ENCODE data around the gene CAPZB. TPM values are rescaled to one million over a fixed set of nuclear protein-coding genes. Genes with fewer than 3 reads are reported as not detected.
"Not testable (repeated sequence)": the region's sequence is repeated elsewhere in the genome, so short reads cannot be mapped to it uniquely, and the experiment has no call there.

CAPZB gene
- total RNA-seq, 1 experiment from 2014 or later, result 60.5 TPM

DNA sequence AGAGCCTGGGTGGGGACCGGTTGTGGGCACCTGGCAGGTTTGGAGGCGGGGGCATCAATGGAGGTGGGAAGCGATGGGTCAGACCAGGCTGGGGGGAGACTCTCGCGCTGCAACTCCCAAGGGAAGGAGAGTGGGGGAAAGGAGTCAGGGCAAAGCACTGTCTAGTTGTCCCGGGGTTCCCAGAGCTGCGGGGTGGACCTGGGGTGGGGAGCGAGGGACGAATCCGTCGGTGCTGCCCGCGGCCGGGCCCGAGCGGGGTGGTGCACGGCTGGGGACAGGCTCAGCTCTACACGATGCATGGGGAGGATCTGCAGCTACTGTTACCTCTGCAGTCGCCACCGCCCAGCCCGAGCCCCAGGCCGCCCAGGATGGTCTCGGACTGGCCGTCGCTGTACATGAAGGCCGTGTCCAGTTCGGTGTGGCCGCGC, 173.8 kb downstream of the CAPZB start:
- in situ Hi-C loops (cut with HindIII; ENCODE audit: low pct_unique_long_range_greater_than_20kb, low sequenced_read_pairs), result no loop called here
- no peak for DNase-seq (ENCODE audit: low read depth, low spot score)

DNA sequence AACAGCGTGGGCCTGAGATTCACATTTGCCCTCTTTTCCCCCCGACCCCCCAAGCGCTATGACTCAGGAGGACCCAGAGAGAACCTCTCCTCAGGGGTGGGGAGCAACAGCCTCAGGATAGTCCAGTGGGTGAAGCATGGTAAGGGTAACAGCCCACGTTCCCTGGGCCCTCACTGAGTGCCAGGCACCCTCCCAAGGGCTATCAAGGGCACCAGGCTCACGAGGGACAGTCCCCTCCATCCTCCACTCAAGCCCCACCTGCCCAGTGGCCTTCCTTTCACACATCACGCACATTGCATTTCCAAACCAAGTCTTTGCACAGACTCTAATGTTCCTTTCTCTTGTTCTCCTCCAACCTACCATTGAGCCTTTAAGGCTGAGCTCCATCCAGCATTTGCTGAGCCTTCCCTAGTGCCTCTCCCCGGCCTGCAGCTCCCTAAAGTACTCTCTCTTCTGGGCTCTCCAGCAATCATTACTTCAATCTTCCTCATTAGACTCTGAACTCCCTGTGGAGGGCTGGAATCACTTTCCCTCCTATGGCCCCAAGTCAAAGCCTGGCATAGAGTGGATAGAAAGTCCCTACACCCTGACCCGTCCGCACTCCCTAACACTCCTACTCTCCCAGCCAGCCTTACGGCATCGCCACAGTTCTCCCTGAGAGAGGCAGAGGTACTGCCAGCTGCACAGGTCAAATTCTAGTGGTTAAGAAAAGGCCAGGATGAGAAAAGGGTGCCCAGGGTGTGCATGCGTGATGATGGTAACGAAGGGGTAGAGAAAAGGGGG, 174.4 kb downstream of the CAPZB start:
- no peak for DNase-seq (ENCODE audit: low read depth, low spot score)
- in situ Hi-C loops (cut with HindIII; ENCODE audit: low pct_unique_long_range_greater_than_20kb, low sequenced_read_pairs), result no loop called here

DNA sequence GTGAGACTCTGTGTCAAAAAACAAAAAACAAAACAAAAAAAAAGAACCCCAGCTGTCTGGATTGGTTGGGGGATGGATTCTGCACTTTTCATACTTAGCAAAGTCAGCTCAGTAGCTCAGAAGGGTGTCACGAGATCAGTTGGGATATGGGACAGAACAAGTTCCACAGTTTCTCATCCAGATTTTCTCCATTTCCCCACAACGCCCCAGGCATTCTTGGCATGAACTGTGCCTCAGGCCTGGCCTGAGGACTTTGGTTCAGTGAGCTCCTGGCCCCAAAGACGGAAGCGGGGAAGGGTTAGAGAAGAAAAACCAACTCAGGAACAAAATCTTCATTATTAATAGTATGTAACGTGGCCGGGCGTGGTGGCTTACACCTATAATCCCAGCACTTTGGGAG, 175.3 kb downstream of the CAPZB start:
- no peak for DNase-seq (ENCODE audit: low read depth, low spot score)
- in situ Hi-C loops (cut with HindIII; ENCODE audit: low pct_unique_long_range_greater_than_20kb, low sequenced_read_pairs), result no loop called here

DNA sequence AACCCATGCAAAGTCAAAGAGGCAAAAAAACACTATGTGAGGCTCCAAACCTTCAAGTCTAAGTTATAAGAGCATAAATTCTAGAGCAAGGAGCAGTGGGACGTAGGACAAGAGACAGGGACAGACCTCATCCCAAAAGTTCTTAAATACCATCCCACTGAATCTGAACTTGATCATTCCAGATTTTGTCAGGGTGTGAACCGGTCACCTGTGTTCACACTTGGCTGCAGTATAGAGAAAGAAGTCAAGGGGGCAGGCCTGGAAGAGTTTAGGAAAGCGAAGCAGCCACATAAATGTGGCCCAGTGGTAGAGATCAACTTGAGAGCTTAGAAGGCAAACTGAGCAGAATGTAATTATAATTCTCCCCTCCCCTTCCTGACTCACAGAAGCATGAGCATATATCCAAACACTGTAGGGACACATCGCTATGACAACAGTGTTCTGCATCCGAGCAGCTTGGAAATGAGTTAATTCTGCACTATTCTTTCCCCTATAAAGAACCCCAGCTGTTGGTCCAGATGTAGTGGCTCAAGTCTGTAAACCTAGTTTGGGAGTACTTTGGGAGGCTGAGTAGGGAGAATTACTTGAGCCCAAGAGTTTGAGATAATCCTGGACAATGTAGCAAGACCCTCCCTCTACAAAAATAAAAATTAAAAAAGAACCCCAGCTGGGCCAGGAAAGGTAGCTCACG, 176.1 kb downstream of the CAPZB start:
- DNase-seq (ENCODE audit: low read depth, low spot score), result no peak
- in situ Hi-C loops (cut with HindIII; ENCODE audit: low pct_unique_long_range_greater_than_20kb, low sequenced_read_pairs), result no loop called here

DNA sequence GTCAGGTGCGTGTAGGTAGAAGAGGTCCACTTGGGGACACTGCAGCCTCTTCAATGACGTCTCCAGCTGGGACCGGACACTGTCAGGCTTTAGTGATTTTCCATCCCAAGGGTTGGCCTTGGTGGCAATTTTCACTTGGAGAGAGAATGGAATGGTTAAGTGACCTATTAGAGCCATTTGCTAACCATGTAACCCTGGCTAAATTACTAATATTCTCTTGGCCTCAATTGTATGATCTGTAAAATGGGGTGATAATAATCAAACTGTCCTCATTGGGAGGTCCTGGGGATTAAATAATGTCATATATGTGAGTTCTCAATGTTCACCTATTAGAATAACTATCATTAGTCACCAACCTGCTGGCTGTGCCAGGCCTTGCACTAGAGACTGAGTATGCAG, 176.8 kb downstream of the CAPZB start:
- DNase-seq (ENCODE audit: low read depth, low spot score), result no peak
- in situ Hi-C loops (cut with HindIII; ENCODE audit: low pct_unique_long_range_greater_than_20kb, low sequenced_read_pairs), result no loop called here

DNA sequence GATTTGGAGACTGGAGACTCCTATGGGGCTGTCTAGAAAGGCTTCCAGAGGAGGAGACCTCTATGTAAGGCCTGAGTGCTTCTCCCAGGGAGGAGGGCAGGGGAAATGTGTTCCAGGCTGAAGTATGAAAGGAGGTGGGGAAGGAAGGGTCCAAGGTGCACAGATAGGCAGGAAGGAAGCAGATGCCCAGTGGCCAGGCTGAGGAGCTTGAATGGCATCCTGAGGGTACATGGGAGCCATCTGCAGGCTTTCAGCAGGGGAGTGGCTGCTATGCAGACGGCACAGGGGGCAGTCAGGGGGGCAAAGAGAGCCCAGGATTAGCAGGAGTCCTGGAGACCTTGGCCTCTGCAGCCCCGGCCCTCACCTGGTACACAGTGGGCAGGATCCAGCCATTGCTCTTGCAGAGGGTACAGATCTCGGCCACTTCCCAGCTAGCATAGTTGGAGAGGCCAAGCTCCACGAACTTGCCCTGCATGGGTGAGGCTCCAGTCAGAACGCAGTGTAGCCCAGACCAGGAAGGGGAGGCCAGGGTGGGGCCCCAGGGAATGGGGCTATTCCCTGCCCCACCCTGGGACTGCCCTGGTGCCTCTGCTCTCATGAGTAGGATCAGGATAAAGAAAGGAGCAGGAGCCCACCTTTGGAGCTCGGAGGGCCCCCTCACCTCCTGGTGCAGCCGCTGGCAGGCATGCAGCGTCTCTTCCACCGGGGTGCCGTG, 177.4 kb downstream of the CAPZB start:
- no peak for DNase-seq (ENCODE audit: low read depth, low spot score)
- in situ Hi-C loops (cut with HindIII; ENCODE audit: low pct_unique_long_range_greater_than_20kb, low sequenced_read_pairs), result no loop called here

DNA sequence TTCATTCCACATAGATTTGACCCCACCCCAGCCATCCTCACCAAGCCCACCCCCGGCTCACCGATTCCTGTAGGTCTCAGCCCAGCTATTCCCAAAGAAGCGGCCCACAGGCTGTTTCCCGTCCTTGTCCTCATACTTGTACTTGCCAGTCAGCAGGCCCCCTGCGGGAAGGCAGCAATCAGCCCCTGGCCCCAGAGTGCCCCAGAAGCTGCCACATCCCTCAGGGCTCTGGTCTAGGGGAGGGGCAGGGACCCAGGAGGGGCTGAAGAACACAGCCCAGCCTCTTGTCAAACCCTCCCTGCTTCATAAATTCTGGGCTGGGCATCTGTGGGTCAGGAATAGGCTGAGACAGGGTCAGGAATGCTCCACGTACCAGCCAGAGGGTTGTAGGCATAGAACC, 178.4 kb downstream of the CAPZB start:
- in situ Hi-C loops (cut with HindIII; ENCODE audit: low pct_unique_long_range_greater_than_20kb, low sequenced_read_pairs), result no loop called here
- DNase-seq (ENCODE audit: low read depth, low spot score), result no peak

DNA sequence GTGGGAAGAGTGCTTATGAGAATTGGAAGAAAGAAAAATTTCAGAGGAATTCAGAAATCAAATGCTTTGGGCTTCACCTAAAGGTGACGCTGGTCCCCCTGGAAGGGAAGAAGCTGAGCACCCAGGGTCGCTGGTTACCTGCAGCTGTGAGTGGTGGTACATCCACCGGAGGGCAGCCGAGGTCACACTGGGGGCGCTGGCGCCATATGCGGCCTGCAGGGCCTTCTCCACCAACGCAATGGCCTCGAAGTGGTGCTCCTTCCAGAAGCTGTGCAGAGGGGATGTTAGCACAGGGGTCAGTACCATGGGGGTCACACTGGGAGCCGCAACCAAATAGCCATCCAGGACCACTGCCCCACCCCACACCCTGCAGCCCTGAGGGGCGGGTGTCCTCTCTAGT, 179.5 kb downstream of the CAPZB start:
- DNase-seq (ENCODE audit: low read depth, low spot score), result no peak
- in situ Hi-C loops (cut with HindIII; ENCODE audit: low pct_unique_long_range_greater_than_20kb, low sequenced_read_pairs), result no loop called here

DNA sequence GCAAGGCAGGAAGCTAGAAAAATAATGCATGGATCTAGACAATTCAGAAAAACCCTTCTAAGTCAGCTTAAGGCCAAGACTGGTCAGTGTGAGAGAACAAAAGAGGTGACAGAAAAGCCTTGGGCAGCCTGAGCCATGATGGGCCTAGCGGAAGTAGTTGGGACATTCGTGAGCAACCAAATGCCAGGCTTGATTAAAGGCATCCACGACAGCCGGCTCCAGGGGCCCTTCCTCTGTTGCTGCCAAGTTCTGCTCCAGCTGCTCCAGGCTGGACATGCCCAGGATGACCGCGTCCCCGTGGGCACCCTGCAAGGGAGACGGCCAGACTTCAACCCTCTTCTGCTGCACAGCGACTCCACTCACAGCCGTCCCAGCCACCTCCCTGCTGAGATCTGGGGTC, 181.3 kb downstream of the CAPZB start:
- DNase-seq (ENCODE audit: low read depth, low spot score); in situ Hi-C loops (cut with HindIII; ENCODE audit: low pct_unique_long_range_greater_than_20kb, low sequenced_read_pairs): not testable (repeated sequence)

DNA sequence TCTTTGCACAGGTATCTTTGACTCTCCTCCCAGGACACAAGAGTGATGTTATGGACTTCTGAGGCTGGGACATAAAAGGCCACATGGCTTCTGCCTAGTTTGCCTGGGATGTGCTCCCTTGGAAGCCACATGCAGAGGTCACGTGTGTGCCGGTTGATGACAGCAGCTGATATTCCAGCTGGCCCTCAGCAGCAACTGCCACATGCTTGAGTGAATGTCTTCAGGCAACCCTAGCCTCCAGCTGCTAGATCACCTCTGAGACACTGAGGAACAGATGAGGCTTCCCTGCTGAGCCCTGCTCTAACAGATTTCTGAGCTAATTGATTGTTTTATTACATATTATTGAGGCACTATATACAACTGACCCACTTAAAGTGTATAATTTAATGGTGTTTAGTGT, 185.1 kb downstream of the CAPZB start:
- DNase-seq (ENCODE audit: low read depth, low spot score), result no peak
- in situ Hi-C loops (cut with HindIII; ENCODE audit: low pct_unique_long_range_greater_than_20kb, low sequenced_read_pairs), result no loop called here

DNA sequence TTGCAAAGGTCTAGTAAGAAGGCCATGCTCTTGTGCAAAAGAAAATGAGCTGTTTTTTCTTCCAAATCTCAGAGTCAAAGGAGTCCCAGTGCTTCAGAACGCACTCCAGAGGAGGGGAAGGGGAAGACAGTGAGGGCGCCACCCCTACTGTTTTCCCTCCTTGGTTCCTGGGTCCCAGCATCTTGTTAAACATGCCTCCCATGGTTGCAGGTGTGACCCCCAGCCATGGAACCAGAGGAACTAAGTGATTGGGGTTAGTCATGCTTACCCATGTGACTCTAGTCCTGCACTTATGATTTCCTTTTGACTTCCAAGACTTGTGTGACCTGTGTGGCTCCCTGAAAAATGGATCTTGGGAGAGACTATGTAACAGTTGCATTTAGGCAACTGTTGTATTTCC, 190.7 kb downstream of the CAPZB start:
- in situ Hi-C loops (cut with HindIII; ENCODE audit: low pct_unique_long_range_greater_than_20kb, low sequenced_read_pairs), result no loop called here

DNA sequence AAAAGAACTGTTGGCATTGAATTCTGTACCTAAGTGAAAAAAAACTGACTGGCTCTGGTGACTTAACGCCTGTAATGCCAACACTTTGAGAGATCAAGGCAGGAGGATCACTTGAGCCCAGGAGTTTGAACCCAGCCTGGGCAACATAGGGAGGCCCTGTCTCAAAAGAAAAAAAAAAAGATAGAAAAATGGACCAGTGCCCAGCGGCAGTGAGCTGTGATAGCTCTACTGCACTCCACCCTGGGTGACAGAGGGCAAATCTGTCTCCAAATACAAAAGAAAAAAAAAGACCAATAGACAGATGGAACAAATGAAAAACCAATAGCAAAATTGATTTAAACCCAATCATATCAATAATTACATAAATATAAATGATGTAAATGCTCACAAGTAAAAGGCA, 196.1 kb downstream of the CAPZB start:
- in situ Hi-C loops (cut with HindIII; ENCODE audit: low pct_unique_long_range_greater_than_20kb, low sequenced_read_pairs), result no loop called here
- DNase-seq (ENCODE audit: low read depth, low spot score), result no peak

More for the DNA sequence above, 190.7 kb downstream of the CAPZB start:
- DNase-seq (ENCODE audit: low read depth, low spot score), result no peak

Small RNAs within 50 kb of the gene (small RNA-seq; reads per million reads assigned to genes)
- gene RN7SL277P, result 0 to 0.19 reads per million in 2 experiments
- 0 reads per million in 2 experiments for gene RNU4-28P
- gene RNU6-1099P, result 0 reads per million in 2 experiments

Other genes starting within 250 kb of the CAPZB start
- gene EMC1, start 234.0 kb downstream of the CAPZB start, total RNA-seq (2014; rRNA removed; shearing (Covaris generic)), result 43.8 and 45.6 TPM in 2 replicates
- 53.8 and 55.3 TPM in 2 replicates for gene MRTO4, start 233.7 kb downstream of the CAPZB start, total RNA-seq (2014; rRNA removed; shearing (Covaris generic))
- gene AKR7A3, start 196.8 kb downstream of the CAPZB start, total RNA-seq (2014; rRNA removed; shearing (Covaris generic)), result 0.21 and 0.27 TPM in 2 replicates
- 72.5 and 74.1 TPM in 2 replicates for gene AKR7A2, start 173.4 kb downstream of the CAPZB start, total RNA-seq (2014; rRNA removed; shearing (Covaris generic))
- gene SLC66A1, start 173.2 kb downstream of the CAPZB start, total RNA-seq (2014; rRNA removed; shearing (Covaris generic)), result 30.8 and 32.3 TPM in 2 replicates
- 305 and 318 TPM in 2 replicates for gene NBL1, start 158.8 kb upstream of the CAPZB start, total RNA-seq (2014; rRNA removed; shearing (Covaris generic))
- 0.16 and 0.29 TPM in 2 replicates for gene HTR6, start 179.3 kb upstream of the CAPZB start, total RNA-seq (2014; rRNA removed; shearing (Covaris generic))